ENCODE results near the gene LIN7C.

GRCh38 chr11:27489092-27489491, 17.5 kb downstream of the LIN7C start:
- TF ChIP-seq ZNF766 (CRISPR knock-in tag; conservative IDR thresholded peaks at IDR 0.05) = no peak
- TF ChIP-seq NR2C2 (CRISPR knock-in tag; IDR thresholded peaks at IDR 0.05) = no peak
- TF ChIP-seq NR2C2 (tag; IDR thresholded peaks at IDR 0.05) = no peak
- no peak for TF ChIP-seq OTX1 (CRISPR knock-in tag; IDR thresholded peaks at IDR 0.05)
- TF ChIP-seq HLTF (IDR thresholded peaks at IDR 0.05) = no peak
- no peak for TF ChIP-seq CTCF (IDR thresholded peaks at IDR 0.05 in 2 of 3, conservative IDR thresholded peaks at IDR 0.05 in 1 of 3; ENCODE audit: insufficient read depth in 2 of 3, low read depth in 1 of 3, low read length in 3 of 3)
- TF ChIP-seq ZNF232 (CRISPR knock-in tag; IDR thresholded peaks at IDR 0.05) = no peak
- no peak for TF ChIP-seq DNMT1 (IDR thresholded peaks at IDR 0.05)
- no peak for TF ChIP-seq NFYB (IDR thresholded peaks at IDR 0.05; ENCODE audit: extremely low read depth, insufficient read length)
